ENCODE measurements around the gene CRMP1. TPM values are rescaled to one million over a fixed set of nuclear protein-coding genes. Genes with fewer than 3 reads are reported as not detected.

Gene CRMP1
- total and polyA plus RNA-seq, 8 donors = 5.2 to 76.2 (median 64.0) TPM

DNA sequence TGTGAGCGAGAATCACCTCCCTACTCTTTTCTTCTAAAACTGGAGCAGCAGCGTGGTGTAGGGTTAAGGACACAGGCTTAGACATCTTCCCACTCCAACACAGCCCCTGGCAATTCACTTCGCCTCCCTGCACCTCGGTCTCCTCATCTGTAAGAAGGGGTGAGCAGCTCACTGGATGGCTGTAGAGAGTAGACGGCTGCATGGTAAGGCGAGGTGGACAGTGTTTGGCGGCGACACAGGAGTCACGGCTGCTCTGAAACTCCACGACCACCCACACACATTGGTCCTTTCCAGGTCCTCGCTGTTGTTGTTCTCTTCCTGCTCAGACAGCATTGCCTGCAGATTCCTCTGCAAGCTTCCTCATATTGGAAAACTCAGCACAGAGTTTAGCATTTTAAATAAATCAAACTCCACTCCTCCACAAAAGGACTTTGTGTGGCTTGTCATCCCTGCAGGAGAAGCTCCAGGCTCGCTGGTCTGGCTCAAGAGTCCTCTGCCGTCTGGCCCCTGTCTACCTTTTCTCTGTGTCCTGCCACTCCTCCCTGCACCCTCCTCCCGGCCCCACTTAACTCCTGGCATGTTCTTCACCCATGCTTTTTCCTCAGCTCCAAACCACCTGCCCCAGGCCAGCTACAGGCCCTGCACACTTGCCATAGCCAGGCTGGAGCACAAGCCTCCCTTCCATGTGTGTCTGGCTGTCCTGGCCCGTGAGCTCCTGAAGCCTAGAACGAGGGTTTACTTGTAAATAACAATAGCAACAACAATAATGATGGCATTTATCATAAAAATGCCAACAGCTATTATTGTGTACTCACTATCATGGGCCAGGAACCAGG is 41.3 kb upstream of the CRMP1 start:
- TF ChIP-seq, protein P1, sequence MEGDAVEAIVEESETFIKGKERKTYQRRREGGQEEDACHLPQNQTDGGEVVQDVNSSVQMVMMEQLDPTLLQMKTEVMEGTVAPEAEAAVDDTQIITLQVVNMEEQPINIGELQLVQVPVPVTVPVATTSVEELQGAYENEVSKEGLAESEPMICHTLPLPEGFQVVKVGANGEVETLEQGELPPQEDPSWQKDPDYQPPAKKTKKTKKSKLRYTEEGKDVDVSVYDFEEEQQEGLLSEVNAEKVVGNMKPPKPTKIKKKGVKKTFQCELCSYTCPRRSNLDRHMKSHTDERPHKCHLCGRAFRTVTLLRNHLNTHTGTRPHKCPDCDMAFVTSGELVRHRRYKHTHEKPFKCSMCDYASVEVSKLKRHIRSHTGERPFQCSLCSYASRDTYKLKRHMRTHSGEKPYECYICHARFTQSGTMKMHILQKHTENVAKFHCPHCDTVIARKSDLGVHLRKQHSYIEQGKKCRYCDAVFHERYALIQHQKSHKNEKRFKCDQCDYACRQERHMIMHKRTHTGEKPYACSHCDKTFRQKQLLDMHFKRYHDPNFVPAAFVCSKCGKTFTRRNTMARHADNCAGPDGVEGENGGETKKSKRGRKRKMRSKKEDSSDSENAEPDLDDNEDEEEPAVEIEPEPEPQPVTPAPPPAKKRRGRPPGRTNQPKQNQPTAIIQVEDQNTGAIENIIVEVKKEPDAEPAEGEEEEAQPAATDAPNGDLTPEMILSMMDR (IDR thresholded peaks at IDR 0.05) = no peak
- intact Hi-C loops (cut with DNase I) = no loop called here

DNA sequence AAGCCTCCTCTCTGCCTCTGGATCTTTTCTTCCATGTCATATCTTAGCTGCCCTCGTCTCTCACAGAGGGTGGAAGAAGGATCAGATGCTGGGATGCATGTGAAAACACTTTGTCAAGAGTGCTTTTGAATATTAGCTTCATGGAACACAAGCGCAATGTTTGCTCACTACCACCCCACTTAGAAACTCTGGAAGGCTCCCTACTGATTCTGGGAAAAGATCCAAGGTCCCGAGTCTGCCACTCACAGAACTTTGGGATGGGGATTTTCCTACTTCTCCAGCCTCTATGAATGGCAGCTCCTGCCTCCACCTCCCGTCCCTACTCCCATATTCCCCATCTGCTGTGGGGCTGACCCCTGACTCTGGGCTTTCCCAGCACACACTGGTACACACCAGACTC is 40.2 kb upstream of the CRMP1 start:
- intact Hi-C loops (cut with DNase I) = no loop called here
- TF ChIP-seq, protein P1 (IDR thresholded peaks at IDR 0.05) = no peak
- no peak for DNase-seq
- Histone ChIP-seq H3K4me1 (no peaks in the 10 kb centered on the region), H3K27me3 (peaks cover 0 to 34% of the 10 kb centered on the region in 2 donors), H3K9me3 (no peaks in the 10 kb centered on the region), H3K36me3 (no peaks in the 10 kb centered on the region), H3K27ac (no peak overlapping the region), H3K4me3 (no peak overlapping the region)
- ATAC-seq = no peak

More for the DNA sequence above, 41.3 kb upstream of the CRMP1 start:
- no peaks in the 10 kb centered on the region for H3K4me1 ChIP-seq
- no peak overlapping the region for H3K27ac ChIP-seq
- DNase-seq (no peak), ATAC-seq (no peak)
- no peaks in the 10 kb centered on the region for H3K36me3 ChIP-seq
- no peaks in the 10 kb centered on the region for H3K9me3 ChIP-seq
- no peak overlapping the region for H3K4me3 ChIP-seq
- H3K27me3 ChIP-seq = peaks cover 0 to 34% of the 10 kb centered on the region in 2 donors

DNA sequence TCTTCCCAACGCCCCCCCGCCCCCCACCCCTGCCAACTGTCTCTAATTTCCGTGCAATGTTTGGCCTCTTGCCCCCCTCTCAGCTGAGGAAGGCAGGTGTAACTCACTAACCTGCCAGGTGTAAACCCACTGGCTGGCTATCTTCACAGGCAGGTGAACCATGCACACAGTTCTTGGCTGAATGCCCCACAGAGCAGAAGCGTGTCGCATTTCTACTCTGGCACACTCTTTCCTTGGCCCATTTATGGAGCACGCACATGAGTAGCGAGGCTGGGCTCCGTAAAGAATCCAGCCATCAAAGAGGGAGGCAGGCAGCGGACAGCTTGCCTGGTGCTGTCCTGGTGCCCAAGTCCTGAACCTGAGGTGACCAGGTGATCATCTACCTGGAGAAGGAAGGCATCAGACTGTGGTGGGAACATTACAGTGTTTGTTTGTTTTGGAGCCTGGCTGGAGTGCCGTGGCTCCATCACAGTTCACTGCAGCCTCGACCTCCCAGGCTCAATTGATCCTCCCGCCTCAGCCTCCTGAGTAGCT is 39.2 kb upstream of the CRMP1 start:
- Histone ChIP-seq H3K4me3 (no peak overlapping the region), H3K4me1 (no peaks in the 10 kb centered on the region), H3K9me3 (no peaks in the 10 kb centered on the region), H3K36me3 (no peaks in the 10 kb centered on the region), H3K27ac (no peak overlapping the region), H3K27me3 (peaks cover 0 to 34% of the 10 kb centered on the region in 2 donors)
- DNase-seq (no peak), ATAC-seq (no peak)
- TF ChIP-seq, protein P1 (IDR thresholded peaks at IDR 0.05) = no peak
- intact Hi-C loops (cut with DNase I) = no loop called here

DNA sequence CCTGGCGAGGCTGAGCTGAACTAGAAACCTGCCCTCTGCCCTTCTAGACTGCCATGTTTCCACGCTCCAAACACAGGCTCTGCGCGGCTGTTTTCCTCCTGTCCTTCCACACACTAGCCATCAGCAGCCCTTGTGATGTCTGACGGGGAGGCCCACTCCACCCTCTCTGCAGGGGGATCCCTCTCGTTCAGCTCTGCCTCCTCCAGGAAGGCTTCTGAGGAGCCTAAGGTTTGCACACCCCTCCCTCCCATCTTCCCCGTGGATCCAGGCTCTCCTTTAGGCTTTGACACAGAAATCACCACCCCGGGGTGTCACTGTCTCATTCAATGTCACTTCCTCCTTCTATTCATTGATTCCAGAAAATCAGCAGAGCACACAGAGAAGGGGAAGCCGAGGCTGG is 38.6 kb upstream of the CRMP1 start:
- Histone ChIP-seq H3K9me3 (no peaks in the 10 kb centered on the region), H3K27ac (no peak overlapping the region), H3K4me1 (no peaks in the 10 kb centered on the region), H3K36me3 (no peaks in the 10 kb centered on the region), H3K27me3 (peaks cover 0 to 34% of the 10 kb centered on the region in 2 donors), H3K4me3 (no peak overlapping the region)
- DNase-seq (no peak), ATAC-seq (no peak)
- TF ChIP-seq, protein P1 (IDR thresholded peaks at IDR 0.05) = no peak
- intact Hi-C loops (cut with DNase I) = no loop called here

DNA sequence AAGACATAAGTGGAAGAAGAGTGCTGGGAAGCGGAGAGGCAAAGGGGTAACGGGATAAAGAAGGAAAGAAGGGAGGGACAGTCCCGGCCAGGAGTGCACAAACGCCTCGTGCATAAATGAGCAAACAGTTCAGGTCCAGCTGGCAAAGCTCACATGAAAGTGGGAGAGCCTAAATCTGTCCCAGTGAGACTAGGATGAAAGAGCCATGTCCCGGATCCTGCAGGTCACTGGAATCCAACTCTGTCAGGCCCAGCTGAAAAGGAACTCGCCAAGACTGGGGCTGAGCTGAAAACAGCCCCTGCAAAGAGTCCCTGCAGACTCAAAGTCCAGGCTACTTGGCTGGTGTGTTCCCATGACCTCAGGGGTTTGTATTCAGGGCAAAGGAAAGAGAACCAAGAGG is 38.0 kb upstream of the CRMP1 start:
- H3K27ac ChIP-seq = no peak overlapping the region
- peaks cover 0 to 34% of the 10 kb centered on the region in 2 donors for H3K27me3 ChIP-seq
- intact Hi-C loops (cut with DNase I) = no loop called here
- TF ChIP-seq, protein P1 (IDR thresholded peaks at IDR 0.05) = no peak
- H3K4me3 ChIP-seq = no peak overlapping the region
- no peak for DNase-seq
- ATAC-seq = no peak
- H3K36me3 ChIP-seq = no peaks in the 10 kb centered on the region
- H3K9me3 ChIP-seq = no peaks in the 10 kb centered on the region
- H3K4me1 ChIP-seq = no peaks in the 10 kb centered on the region

Data from left lung (tissue), 10 donors.